Psoas muscle (tissue), 8 donors: ENCODE data around the gene GCNT2. TPM values are rescaled to one million over a fixed set of nuclear protein-coding genes. Genes with fewer than 3 reads are reported as not detected.
"Not testable (repeated sequence)": the region's sequence is repeated elsewhere in the genome, so short reads cannot be mapped to it uniquely, and the experiment has no call there.

Source experiments
- ATAC-seq, 4 donors: fragments of 200-7000 bp; cut with Tn5 transposase; one replicate each; pipeline ENCODE4 v1.9.1; 2020; ENCODE audit warnings: moderate library complexity in 3 of 4, mild to moderate bottlenecking in 2 of 4
- DNase-seq, 2 donors: peaks; one replicate each; pipeline ENCODE4 v3.0.0-alpha.2; 2020
- H3K27ac ChIP-seq: fragments of 200-600 bp; one replicate; pipeline ENCODE4 v1.8.0; 2022
- H3K27me3 ChIP-seq, 3 donors: fragments of 200-600 bp in 1 of 3; one replicate each; pipeline versions ENCODE4 v1.6.1 to v1.8.0; 2013 to 2022; ENCODE audit warnings: low read length in 2 of 3, mild to moderate bottlenecking in 2 of 3, moderate library complexity in 1 of 3; ENCODE audit not compliant: insufficient read depth in 3 of 3
- H3K36me3 ChIP-seq, 2 donors: fragments of 200-600 bp in 1 of 2; one replicate each; pipeline versions ENCODE4 v1.6.1 to v1.8.0; 2013 to 2022; ENCODE audit warnings: low read depth in 1 of 2, mild to moderate bottlenecking in 1 of 2, moderate library complexity in 1 of 2; ENCODE audit not compliant: insufficient read depth in 1 of 2
- H3K4me1 ChIP-seq: fragments of 200-600 bp; one replicate; pipeline ENCODE4 v1.8.0; 2022
- H3K4me3 ChIP-seq: fragments of 200-600 bp; one replicate; pipeline ENCODE4 v1.8.0; 2022; ENCODE audit warnings: mild to moderate bottlenecking
- H3K9me3 ChIP-seq: fragments of 200-600 bp; one replicate; pipeline ENCODE4 v1.8.0; 2022
- CTCF ChIP-seq: fragments of 200-600 bp; IDR thresholded peaks from one replicate; pipeline ENCODE4 v1.8.0; 2022; ENCODE audit warnings: antibody characterized with exemption
- WGBS, 3 donors: extraction: QIAGEN DNeasy Blood & Tissue Kit; methylation state at CpG; one replicate each; pipeline versions ENCODE4 v1.1.6 to v1.1.7; 2013; 5-methylcytosine and 5-hydroxymethylcytosine counted together
- intact Hi-C, 2 donors: fragments of 100-400 bp; cut with DNase I; formaldehyde crosslinking; loops; one replicate each; pipeline versions ENCODE4 v1.11.0 to v1.14.2; 2022
- polyA plus RNA-seq, 3 donors: library from polyadenylated mRNA; stranded (reverse); fragments of 200-250 nt; gene quantifications; one replicate each; pipeline ENCODE4 v1.2.3, GENCODE V29; 2013
- total RNA-seq, 4 donors: library from RNA; stranded (reverse); fragmentation: NEBNext Ultra II Directional in 2 of 4; extraction: Animal tissue kit (Norgen Biotek cat#: 25700) in 2 of 4; gene quantifications; one replicate each; pipeline versions ENCODE4 v1.2.1 to v1.2.4, GENCODE V29; 2021 to 2023
- donor health status: healthy with polysubstance abuse.
- donor health status: DM: no; HTN: no; CAD: no; lungs with moderate emphysema.
- donor health status: Bipolar disorder and iron deficiency.
- donor health status: healthy.
- donor health status: DM: yes; HTN: yes; CAD: no.
- donor health status: DM: no; HTN: no; CAD: no.
- donor health status: DM: no; HTN: no; CAD: no.
- donor health status: DM: yes; HTN: yes; CAD: no.

The GCNT2 gene
- total and polyA plus RNA-seq, 7 donors = 0.27 to 23.1 (median 10.1) TPM

GRCh38 chr6:10658910-10659698 lies 138.0 kb downstream of the GCNT2 start:
- H3K4me1 ChIP-seq = peaks cover 3% of the 10 kb centered on the region
- TF ChIP-seq CTCF = no peak
- H3K27ac ChIP-seq = no peak overlapping the region
- intact Hi-C loops = no loop called here
- DNase-seq (no peak), ATAC-seq (peak in 1 of 4 donors; percentile 21)
- H3K36me3 ChIP-seq = no peaks in the 10 kb centered on the region
- no peaks in the 10 kb centered on the region for H3K27me3 ChIP-seq
- 72 to 83% (median 81%) methylated on average over 22 to 24 of the region's 24 CpGs for WGBS, 3 donors
- H3K9me3 ChIP-seq = no peaks in the 10 kb centered on the region
- no peak overlapping the region for H3K4me3 ChIP-seq

GRCh38 chr6:10659699-10660348 lies 138.7 kb downstream of the GCNT2 start:
- 67 to 76% (median 72%) methylated on average over 38 to 48 of the region's 48 CpGs for whole genome bisulfite sequencing, 3 donors
- Histone ChIP-seq H3K4me3 (no peak overlapping the region), H3K27ac (no peak overlapping the region), H3K4me1 (peaks cover 3% of the 10 kb centered on the region), H3K27me3 (no peaks in the 10 kb centered on the region), H3K9me3 (no peaks in the 10 kb centered on the region), H3K36me3 (no peaks in the 10 kb centered on the region)
- peak in 1 of 4 donors; percentile 52 for ATAC-seq
- no peak for TF ChIP-seq CTCF
- intact Hi-C loops = no loop called here
- DNase-seq = peak in 1 of 2 donors; percentile 44

GRCh38 chr6:10660431-10661191 lies 139.5 kb downstream of the GCNT2 start:
- not testable (repeated sequence) for H3K4me3 ChIP-seq

GRCh38 chr6:10662207-10662606 lies 141.1 kb downstream of the GCNT2 start:
- H3K27me3 ChIP-seq = no peaks in the 10 kb centered on the region
- no peak overlapping the region for H3K4me3 ChIP-seq
- ATAC-seq (no peak), DNase-seq (no peak)
- no peak overlapping the region for H3K27ac ChIP-seq
- no peak for TF ChIP-seq CTCF
- H3K9me3 ChIP-seq = no peaks in the 10 kb centered on the region
- WGBS, 3 donors = 91 to 93% (median 92%) methylated on average over 8 of the region's 8 CpGs
- no peaks in the 10 kb centered on the region for H3K36me3 ChIP-seq
- H3K4me1 ChIP-seq = peaks cover 3% of the 10 kb centered on the region
- intact Hi-C loops = no loop called here

More at GRCh38 chr6:10660431-10661191, 139.5 kb downstream of the GCNT2 start:
- ATAC-seq, H3K27me3 ChIP-seq, H3K36me3 ChIP-seq, H3K4me1 ChIP-seq, intact Hi-C loops, H3K9me3 ChIP-seq, H3K27ac ChIP-seq, DNase-seq: not testable (repeated sequence)
- WGBS, 3 donors = 91 to 94% (median 93%) methylated on average over 11 of the region's 11 CpGs

- Histone ChIP-seq H3K27ac (no peak overlapping the region), H3K4me1 (peaks cover under 1% of the 10 kb centered on the region), H3K36me3 (no peaks in the 10 kb centered on the region), H3K4me3 (no peak overlapping the region), H3K27me3 (no peaks in the 10 kb centered on the region), H3K9me3 (no peaks in the 10 kb centered on the region)
- DNase-seq (no peak), ATAC-seq (no peak)
- no peak for TF ChIP-seq CTCF
- intact Hi-C loops = no loop called here
- WGBS, 3 donors = 86 to 88% (median 87%) methylated on average over 2 of the region's 2 CpGs
Measured at GRCh38 chr6:10662742-10663141, 141.6 kb downstream of the GCNT2 start.

GRCh38 chr6:10665595-10665994 lies 144.4 kb downstream of the GCNT2 start:
- DNase-seq, intact Hi-C loops, H3K27me3 ChIP-seq, H3K4me3 ChIP-seq, H3K36me3 ChIP-seq, H3K27ac ChIP-seq, H3K4me1 ChIP-seq, ATAC-seq, H3K9me3 ChIP-seq: not testable (repeated sequence)
- WGBS, 3 donors = 59 to 68% (median 65%) methylated on average over 1 of the region's 1 CpG
